Muscle of leg (tissue), 11 donors: ENCODE results near the gene FBXO42. TPM values are rescaled to one million over a fixed set of nuclear protein-coding genes. Genes with fewer than 3 reads are reported as not detected.

Experiments
- DNase-seq: peaks from one replicate; pipeline ENCODE4 v3.0.0; 2013
- H3K27ac ChIP-seq: one replicate; pipeline ENCODE4 v1.5.1; 2013; ENCODE audit warnings: mild to moderate bottlenecking, low read length, control low read depth
- H3K27me3 ChIP-seq: one replicate; pipeline ENCODE4 v1.6.1; 2013; ENCODE audit warnings: low read length; ENCODE audit not compliant: control insufficient read depth, insufficient read depth
- H3K36me3 ChIP-seq: one replicate; pipeline ENCODE4 v1.6.1; 2013; ENCODE audit warnings: low read length; ENCODE audit not compliant: control insufficient read depth, insufficient read depth
- H3K4me1 ChIP-seq: one replicate; pipeline ENCODE4 v1.6.1; 2013; ENCODE audit warnings: low read length; ENCODE audit not compliant: control insufficient read depth, insufficient read depth
- H3K4me3 ChIP-seq: one replicate; pipeline ENCODE4 v1.5.1; 2013; ENCODE audit warnings: low read length, control low read depth
- H3K9me3 ChIP-seq: replicated peaks from 2 replicates; pipeline ENCODE4 v1.6.1; 2013; ENCODE audit warnings: low read depth, low read length; ENCODE audit not compliant: control insufficient read depth
- WGBS: methylation state at CpG from one replicate; pipeline ENCODE4 v1.1.5; 2013; ENCODE audit warnings: missing lambda C conversion rate; ENCODE audit not compliant: insufficient coverage; 5-methylcytosine and 5-hydroxymethylcytosine counted together
- polyA plus RNA-seq, 8 donors: library from polyadenylated mRNA; unstranded; fragments of 120-200 nt; gene quantifications; one replicate each; pipeline versions ENCODE4 v1.2.1 to v1.2.3, GENCODE V29; 2013; ENCODE audit warnings: inconsistent platforms in 1 of 8, low replicate concordance in 1 of 8; ENCODE audit not compliant: insufficient read length in 8 of 8, insufficient read depth in 1 of 8
- total RNA-seq: library from RNA; stranded (reverse); fragments of 120-200 nt; gene quantifications from one replicate; pipeline ENCODE4 v1.2.4, GENCODE V29; 2013

The FBXO42 gene
- total and polyA plus RNA-seq, 9 donors = 14.8 to 21.0 (median 16.5) TPM

DNA sequence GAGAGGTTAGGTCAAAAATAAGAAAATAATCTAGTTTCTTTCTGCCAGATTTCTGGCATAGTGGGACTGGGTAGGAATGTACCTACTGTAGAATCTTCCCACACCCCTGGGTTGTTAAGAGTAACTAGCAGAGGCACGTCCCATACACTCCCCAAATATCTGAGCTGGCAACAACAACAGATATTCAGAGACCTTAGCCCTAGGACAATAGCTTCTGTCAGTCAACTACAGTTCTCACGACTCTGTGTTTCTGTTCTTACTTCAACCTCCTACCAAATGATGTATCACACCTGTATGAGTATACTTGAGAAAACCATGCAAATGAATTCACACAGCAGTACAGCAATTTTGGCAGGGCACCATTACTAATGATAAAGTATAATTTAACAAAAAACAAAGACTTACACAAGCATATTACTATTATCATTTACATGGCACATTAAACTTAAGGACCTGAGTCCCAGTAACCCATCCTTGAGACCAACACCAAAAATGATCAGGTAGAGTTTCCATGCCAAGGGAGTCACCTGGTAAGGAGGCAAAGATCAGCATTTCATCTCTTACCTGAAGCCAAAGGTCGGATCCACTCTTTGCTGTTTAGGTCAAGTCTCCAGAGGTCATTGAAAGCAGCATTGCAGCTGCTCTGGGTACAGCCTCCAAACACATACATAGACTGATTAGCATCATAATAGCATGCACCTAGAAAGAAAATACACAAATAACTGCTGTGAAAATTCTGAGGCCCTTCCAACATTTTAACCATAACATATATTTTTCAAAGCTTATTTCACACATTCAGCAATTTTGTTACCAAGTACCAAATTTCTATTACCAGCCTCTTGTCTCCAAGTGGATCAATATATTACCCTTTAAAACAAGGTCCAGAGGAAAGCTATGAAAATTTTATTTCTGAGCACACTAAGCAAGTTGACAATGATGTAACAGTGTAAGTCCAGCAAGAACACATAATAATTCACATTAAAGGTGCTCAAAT is 57.8 kb downstream of the FBXO42 start:
- Histone ChIP-seq H3K4me3 (no peak overlapping the region), H3K36me3 (peaks cover 24% of the 10 kb centered on the region), H3K9me3 (no peaks in the 10 kb centered on the region), H3K4me1 (no peaks in the 10 kb centered on the region), H3K27ac (no peak overlapping the region), H3K27me3 (no peaks in the 10 kb centered on the region)
- WGBS = 100% methylated on average over 1 of the region's 3 CpGs
- no peak for DNase-seq

DNA sequence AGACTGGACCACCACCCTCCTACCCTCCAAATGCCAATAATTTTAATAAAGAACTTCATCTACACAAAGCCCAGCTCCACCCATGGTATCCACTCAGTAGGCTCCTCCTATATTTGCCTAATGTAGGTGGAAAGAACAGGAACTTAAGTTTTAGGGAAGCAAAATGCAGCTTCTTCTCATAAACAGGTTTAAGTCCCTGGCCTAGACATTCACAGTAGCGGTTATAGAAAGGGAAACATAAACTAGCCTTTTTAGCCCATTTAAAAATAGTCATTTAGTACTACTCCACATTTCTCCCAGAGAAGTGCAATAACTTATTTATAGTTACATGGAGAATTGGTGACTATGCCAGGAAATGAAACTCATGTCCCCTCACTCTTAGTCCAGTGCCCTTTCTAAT is 58.7 kb downstream of the FBXO42 start:
- H3K4me3 ChIP-seq = no peak overlapping the region
- H3K27ac ChIP-seq = no peak overlapping the region
- peaks cover 30% of the 10 kb centered on the region for H3K36me3 ChIP-seq
- WGBS = no CpG with 5 or more reads among the region's 1 CpG
- no peaks in the 10 kb centered on the region for H3K27me3 ChIP-seq
- no peaks in the 10 kb centered on the region for H3K9me3 ChIP-seq
- H3K4me1 ChIP-seq = no peaks in the 10 kb centered on the region
- DNase-seq = peak; percentile 22

DNA sequence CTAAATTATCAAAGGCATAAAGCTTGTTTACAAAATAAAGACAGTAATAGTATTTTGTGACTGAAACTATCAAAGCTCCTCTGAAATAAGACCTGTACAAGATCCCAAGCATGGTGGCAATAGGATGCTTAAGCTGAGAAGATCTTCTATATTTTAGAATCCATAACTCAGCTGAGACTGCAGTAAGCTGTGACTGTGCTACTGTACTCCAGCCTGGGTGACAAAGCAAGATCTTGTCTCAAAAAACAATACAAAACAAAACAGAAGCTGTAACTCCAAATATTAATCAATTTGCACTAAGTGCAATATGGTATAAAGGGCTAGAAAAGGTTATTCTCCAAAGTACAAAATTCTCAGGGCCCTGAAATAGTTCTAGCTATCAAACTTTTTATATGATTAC is 59.5 kb downstream of the FBXO42 start:
- Histone ChIP-seq H3K36me3 (peaks cover 32% of the 10 kb centered on the region), H3K27ac (no peak overlapping the region), H3K4me3 (no peak overlapping the region), H3K27me3 (no peaks in the 10 kb centered on the region), H3K4me1 (no peaks in the 10 kb centered on the region), H3K9me3 (no peaks in the 10 kb centered on the region)
- DNase-seq = no peak

DNA sequence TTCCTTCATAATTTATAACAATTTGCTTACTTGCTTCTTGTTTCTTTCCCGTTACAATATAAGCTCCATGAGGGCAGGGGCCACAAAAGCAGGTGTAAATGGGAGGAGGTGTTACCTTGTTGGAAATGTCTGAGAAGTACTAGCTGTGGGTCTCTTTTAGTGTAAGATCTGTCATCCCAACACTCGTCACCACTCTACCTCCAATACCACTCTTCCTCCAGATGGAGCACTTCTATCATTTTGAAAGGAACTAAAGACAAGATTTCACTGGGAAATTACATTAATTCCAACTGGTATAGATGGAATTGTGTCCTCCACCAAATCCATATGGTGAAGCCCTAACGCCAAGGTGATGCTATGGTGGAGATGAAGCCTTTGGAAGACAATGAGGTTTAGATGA is 62.3 kb downstream of the FBXO42 start:
- H3K27ac ChIP-seq = no peak overlapping the region
- H3K36me3 ChIP-seq = peaks cover 40% of the 10 kb centered on the region
- H3K27me3 ChIP-seq = no peaks in the 10 kb centered on the region
- H3K4me1 ChIP-seq = no peaks in the 10 kb centered on the region
- WGBS = no CpG with 5 or more reads among the region's 3 CpGs
- no peaks in the 10 kb centered on the region for H3K9me3 ChIP-seq
- no peak overlapping the region for H3K4me3 ChIP-seq
- no peak for DNase-seq

DNA sequence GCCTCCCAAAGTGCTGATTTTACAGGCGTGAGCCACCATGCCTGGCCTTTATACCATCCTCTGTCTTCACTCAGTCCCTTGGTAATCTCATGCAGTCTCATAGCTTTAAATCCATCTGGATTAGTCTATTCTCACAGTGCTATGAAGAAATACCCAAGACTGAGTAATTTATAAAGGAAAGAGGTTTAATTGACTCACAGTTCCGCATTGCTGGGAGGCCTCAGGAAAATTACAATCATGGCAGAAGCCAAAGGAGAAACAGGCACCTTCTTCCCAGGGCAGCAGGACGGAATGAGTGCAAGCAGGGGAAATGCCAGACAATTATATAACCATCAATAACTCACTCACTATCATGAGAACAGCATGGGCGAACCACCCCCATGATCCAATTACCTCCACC is 66.2 kb downstream of the FBXO42 start:
- Histone ChIP-seq H3K36me3 (peaks cover 26% of the 10 kb centered on the region), H3K9me3 (no peaks in the 10 kb centered on the region), H3K4me1 (no peaks in the 10 kb centered on the region), H3K27me3 (no peaks in the 10 kb centered on the region), H3K27ac (no peak overlapping the region), H3K4me3 (no peak overlapping the region)
- WGBS = 71% methylated on average over 1 of the region's 4 CpGs
- DNase-seq = no peak

GRCh38 chr1:16281765-16282164 is 70.5 kb downstream of the FBXO42 start:
- no peaks in the 10 kb centered on the region for H3K27me3 ChIP-seq
- no peak for DNase-seq
- H3K36me3 ChIP-seq = peaks cover 11% of the 10 kb centered on the region
- H3K27ac ChIP-seq = no peak overlapping the region
- no CpG with 5 or more reads among the region's 2 CpGs for whole genome bisulfite sequencing
- no peak overlapping the region for H3K4me3 ChIP-seq
- no peaks in the 10 kb centered on the region for H3K9me3 ChIP-seq
- H3K4me1 ChIP-seq = no peaks in the 10 kb centered on the region

- WGBS = 80% methylated on average over 1 of the region's 2 CpGs
- no peak overlapping the region for H3K27ac ChIP-seq
- no peaks in the 10 kb centered on the region for H3K27me3 ChIP-seq
- DNase-seq = no peak
- H3K4me1 ChIP-seq = no peaks in the 10 kb centered on the region
- no peaks in the 10 kb centered on the region for H3K36me3 ChIP-seq
- no peak overlapping the region for H3K4me3 ChIP-seq
- no peaks in the 10 kb centered on the region for H3K9me3 ChIP-seq
These were observed 73.1 kb downstream of the FBXO42 start for GRCh38 chr1:16279186-16279585.

GRCh38 chr1:16276302-16277030 is 75.8 kb downstream of the FBXO42 start:
- no peaks in the 10 kb centered on the region for H3K9me3 ChIP-seq
- H3K27me3 ChIP-seq = no peaks in the 10 kb centered on the region
- no peaks in the 10 kb centered on the region for H3K4me1 ChIP-seq
- no CpG with 5 or more reads among the region's 6 CpGs for WGBS
- no peak for DNase-seq
- H3K36me3 ChIP-seq = no peaks in the 10 kb centered on the region
- H3K4me3 ChIP-seq = no peak overlapping the region
- H3K27ac ChIP-seq = no peak overlapping the region

- Histone ChIP-seq H3K27ac (no peak overlapping the region), H3K4me3 (no peak overlapping the region)
These were observed 76.7 kb downstream of the FBXO42 start for GRCh38 chr1:16275591-16275990.

GRCh38 chr1:16267690-16268180 is 84.5 kb downstream of the FBXO42 start:
- H3K9me3 ChIP-seq = no peaks in the 10 kb centered on the region
- H3K4me1 ChIP-seq = no peaks in the 10 kb centered on the region
- no peaks in the 10 kb centered on the region for H3K27me3 ChIP-seq
- H3K4me3 ChIP-seq = no peak overlapping the region
- peaks cover 3% of the 10 kb centered on the region for H3K36me3 ChIP-seq
- DNase-seq = no peak
- no peak overlapping the region for H3K27ac ChIP-seq

More at GRCh38 chr1:16275591-16275990, 76.7 kb downstream of the FBXO42 start:
- H3K4me1 ChIP-seq = no peaks in the 10 kb centered on the region
- peaks cover 3% of the 10 kb centered on the region for H3K36me3 ChIP-seq
- no peaks in the 10 kb centered on the region for H3K27me3 ChIP-seq
- WGBS = 100% methylated on average over 3 of the region's 7 CpGs
- no peak for DNase-seq
- no peaks in the 10 kb centered on the region for H3K9me3 ChIP-seq
